GM23338 (cell line): ENCODE results near the gene CHI3L1. TPM values are rescaled to one million over a fixed set of nuclear protein-coding genes. Genes with fewer than 3 reads are reported as not detected.

Source experiments
- ATAC-seq: fragments of 200-7000 bp; cut with Tn5 transposase; 3 replicates; pipeline ENCODE4 v1.9.1; 2020
- DNase-seq: peaks from one replicate; pipeline ENCODE4 v3.0.0-alpha.2; 2015; ENCODE audit warnings: low spot score
- H2AFZ ChIP-seq: fragments of 200-600 bp; sonication (generic); 2 replicates; pipeline ENCODE4 v1.8.0; 2016; ENCODE audit warnings: antibody characterized with exemption, mild to moderate bottlenecking, moderate library complexity
- H3F3A ChIP-seq: fragments of 200-600 bp; sonication (generic); replicated peaks from 2 replicates; pipeline ENCODE4 v1.8.0; 2017; ENCODE audit warnings: antibody characterized with exemption, mixed run types, low read depth
- H3K27ac ChIP-seq: fragments of 200-600 bp; sonication (generic); 2 replicates; pipeline ENCODE4 v1.6.1; 2016; ENCODE audit warnings: low read depth
- H3K27me3 ChIP-seq: fragments of 200-600 bp; sonication (generic); 2 replicates; pipeline ENCODE4 v1.8.0; 2016; ENCODE audit warnings: mild to moderate bottlenecking, mixed run types, moderate library complexity; ENCODE audit not compliant: insufficient read depth
- H3K36me3 ChIP-seq: fragments of 200-600 bp; sonication (generic); 2 replicates; pipeline ENCODE4 v1.8.0; 2016; ENCODE audit warnings: mild to moderate bottlenecking; ENCODE audit not compliant: insufficient read depth
- H3K4me1 ChIP-seq: fragments of 200-600 bp; sonication (generic); 2 replicates; pipeline ENCODE4 v1.8.0; 2016; ENCODE audit warnings: mild to moderate bottlenecking, moderate library complexity; ENCODE audit not compliant: insufficient read depth
- H3K4me2 ChIP-seq: fragments of 200-600 bp; sonication (generic); 2 replicates; pipeline ENCODE4 v1.7.1; 2017; ENCODE audit warnings: mixed run types
- H3K4me3 ChIP-seq: fragments of 200-600 bp; sonication (generic); 2 replicates; pipeline ENCODE4 v1.6.1; 2016; ENCODE audit warnings: mixed run types
- H3K79me2 ChIP-seq: fragments of 200-600 bp; sonication (generic); replicated peaks from 2 replicates; pipeline ENCODE4 v1.8.0; 2017; ENCODE audit warnings: mild to moderate bottlenecking; ENCODE audit not compliant: insufficient read depth
- H3K9me2 ChIP-seq: fragments of 200-600 bp; sonication (generic); 2 replicates; pipeline ENCODE4 v1.8.0; 2017; ENCODE audit not compliant: insufficient read depth
- H4K20me1 ChIP-seq: fragments of 200-600 bp; sonication (generic); replicated peaks from 2 replicates; pipeline ENCODE4 v1.8.0; 2017; ENCODE audit warnings: mild to moderate bottlenecking; ENCODE audit not compliant: insufficient read depth
- H3K27ac Mint-ChIP-seq: 2 replicates; pipeline ENCODE4 v1.8.0; 2020; ENCODE audit warnings: inconsistent platforms, mild to moderate bottlenecking, moderate library complexity, mixed read lengths
- H3K27me3 Mint-ChIP-seq: 3 replicates; pipeline ENCODE4 v1.8.0; 2022; ENCODE audit warnings: low read depth, mild to moderate bottlenecking, moderate library complexity, mixed read lengths, inconsistent platforms; ENCODE audit not compliant: insufficient read depth, poor library complexity
- H3K36me3 Mint-ChIP-seq: 3 replicates; pipeline ENCODE4 v1.8.0; 2021; ENCODE audit warnings: low read depth, mild to moderate bottlenecking, inconsistent platforms, moderate library complexity, mixed read lengths
- H3K4me1 Mint-ChIP-seq: 3 replicates; pipeline ENCODE4 v1.8.0; 2020; ENCODE audit warnings: mild to moderate bottlenecking, inconsistent platforms, mixed read lengths
- H3K4me3 Mint-ChIP-seq: 3 replicates; pipeline ENCODE4 v1.8.0; 2021; ENCODE audit warnings: moderate library complexity, mild to moderate bottlenecking, inconsistent platforms, mixed read lengths
- H3K9me3 Mint-ChIP-seq: 3 replicates; pipeline ENCODE4 v1.8.0; 2020; ENCODE audit warnings: moderate library complexity, mild to moderate bottlenecking, inconsistent platforms, mixed read lengths
- CREB1 ChIP-seq: fragments of 250-450 bp; sonication (Bioruptor Pico); IDR thresholded peaks from 2 replicates; pipeline ENCODE4 v1.5.0; 2020; ENCODE audit warnings: low read depth, mild to moderate bottlenecking, moderate library complexity
- ETS1 ChIP-seq: IDR thresholded peaks from 2 replicates; pipeline ENCODE4 v1.6.1; 2016; ENCODE audit warnings: antibody characterized with exemption
- EZH2 ChIP-seq: fragments of 200-600 bp; sonication (generic); IDR thresholded peaks from one replicate; pipeline ENCODE4 v1.8.0; 2017; ENCODE audit warnings: antibody characterized with exemption, mild to moderate bottlenecking, low read depth; ENCODE audit not compliant: unreplicated experiment
- EZH2phosphoT487 ChIP-seq: fragments of 200-600 bp; sonication (generic); IDR thresholded peaks from one replicate; pipeline ENCODE4 v1.8.1; 2018; ENCODE audit warnings: antibody characterized with exemption; ENCODE audit not compliant: unreplicated experiment
- JUNB ChIP-seq: IDR thresholded peaks from one replicate; pipeline ENCODE4 v1.6.1; 2016; ENCODE audit warnings: antibody characterized with exemption; ENCODE audit not compliant: unreplicated experiment
- NANOG ChIP-seq: IDR thresholded peaks from 2 replicates; pipeline ENCODE4 v1.6.1; 2016; ENCODE audit warnings: antibody characterized with exemption, borderline replicate concordance
- POLR2AphosphoS5 ChIP-seq: IDR thresholded peaks from 2 replicates; pipeline ENCODE4 v1.6.1; 2016; ENCODE audit warnings: antibody characterized with exemption, low read depth
- REST ChIP-seq: IDR thresholded peaks from one replicate; pipeline ENCODE4 v1.6.1; 2018; ENCODE audit warnings: antibody characterized with exemption; ENCODE audit not compliant: unreplicated experiment
- STAT1 ChIP-seq: IDR thresholded peaks from one replicate; pipeline ENCODE4 v1.6.1; 2016; ENCODE audit warnings: antibody characterized with exemption; ENCODE audit not compliant: unreplicated experiment
- ZNF114 ChIP-seq: fragments of 250-450 bp; sonication (Bioruptor Pico); IDR thresholded peaks from 2 replicates; pipeline ENCODE4 v1.5.0; 2020; ENCODE audit warnings: mild to moderate bottlenecking, moderate library complexity
- ZNF331 ChIP-seq: fragments of 250-450 bp; sonication (Bioruptor Pico); IDR thresholded peaks from 2 replicates; pipeline ENCODE4 v1.5.0; 2020; ENCODE audit warnings: low read depth, mild to moderate bottlenecking, moderate library complexity
- ZNF462 ChIP-seq: fragments of 250-450 bp; sonication (Bioruptor Pico); IDR thresholded peaks from 2 replicates; pipeline ENCODE4 v1.5.0; 2020; ENCODE audit warnings: mild to moderate bottlenecking, moderate library complexity
- polyA plus RNA-seq: library from polyadenylated mRNA; unstranded; fragments of >200 nt; fragmentation: Nextera tagmentation; extraction: Ambion mirVana; gene quantifications from 2 replicates; pipeline ENCODE4 v1.2.1, GENCODE V29; 2016
- total RNA-seq: library from RNA; depleted of rRNA; stranded (reverse); fragments of >200 nt; shearing (Covaris generic); gene quantifications from 2 replicates; pipeline ENCODE4 v1.2.3, GENCODE V29; 2014
- TF ChIP-seq, protein P1 (sequence below), 2 experiments: fragments of 200-600 bp in 1 of 2; sonication (generic) in 1 of 2; conservative IDR thresholded peaks; 2 replicates each; pipeline versions ENCODE4 v1.5.1 to v1.6.1; 2016 to 2017; ENCODE audit warnings: antibody characterized with exemption in 2 of 2, low read depth in 2 of 2, mild to moderate bottlenecking in 2 of 2, moderate library complexity in 1 of 2

CHI3L1 gene
- total and polyA plus RNA-seq, 2 experiments from 2014 or later: 0.76 TPM; not detected in 1

- Histone ChIP-seq H3K9me2 (no peaks in the 10 kb centered on the region), H3K79me2 (no peaks in the 10 kb centered on the region), H3K36me3 (no peaks in the 10 kb centered on the region), H3K4me2 (no peak overlapping the region), H3K4me1 (no peaks in the 10 kb centered on the region; the same call in 1 of the 2 replicates), H4K20me1 (no peaks in the 10 kb centered on the region), H3K27ac (no peak overlapping the region), H2AFZ (no peak overlapping the region), H3F3A (no peaks in the 10 kb centered on the region), H3K27me3 (no peaks in the 10 kb centered on the region), H3K4me3 (no peak overlapping the region)
- no peak for DNase-seq
- Mint-ChIP-seq H3K27me3 (peaks cover 11% of the 10 kb centered on the region), H3K27ac (no peak overlapping the region), H3K9me3 (no peaks in the 10 kb centered on the region), H3K4me3 (no peak overlapping the region), H3K36me3 (no peaks in the 10 kb centered on the region; the same call in 2 of the 3 replicates), H3K4me1 (peaks cover 2% of the 10 kb centered on the region; the same call in 1 of the 3 replicates)
- ATAC-seq: no peak
- TF ChIP-seq NANOG: no peak
- TF ChIP-seq EZH2phosphoT487: no peak
- no peak for TF ChIP-seq ZNF462 (CRISPR knock-in tag)
- TF ChIP-seq CREB1 (CRISPR knock-in tag): no peak
- TF ChIP-seq ZNF331 (CRISPR knock-in tag): no peak
- no peak for TF ChIP-seq POLR2AphosphoS5
- TF ChIP-seq REST: no peak
- no peak for TF ChIP-seq ZNF114 (CRISPR knock-in tag)
- no peak for TF ChIP-seq STAT1
- no peak for TF ChIP-seq EZH2
- TF ChIP-seq, protein P1, sequence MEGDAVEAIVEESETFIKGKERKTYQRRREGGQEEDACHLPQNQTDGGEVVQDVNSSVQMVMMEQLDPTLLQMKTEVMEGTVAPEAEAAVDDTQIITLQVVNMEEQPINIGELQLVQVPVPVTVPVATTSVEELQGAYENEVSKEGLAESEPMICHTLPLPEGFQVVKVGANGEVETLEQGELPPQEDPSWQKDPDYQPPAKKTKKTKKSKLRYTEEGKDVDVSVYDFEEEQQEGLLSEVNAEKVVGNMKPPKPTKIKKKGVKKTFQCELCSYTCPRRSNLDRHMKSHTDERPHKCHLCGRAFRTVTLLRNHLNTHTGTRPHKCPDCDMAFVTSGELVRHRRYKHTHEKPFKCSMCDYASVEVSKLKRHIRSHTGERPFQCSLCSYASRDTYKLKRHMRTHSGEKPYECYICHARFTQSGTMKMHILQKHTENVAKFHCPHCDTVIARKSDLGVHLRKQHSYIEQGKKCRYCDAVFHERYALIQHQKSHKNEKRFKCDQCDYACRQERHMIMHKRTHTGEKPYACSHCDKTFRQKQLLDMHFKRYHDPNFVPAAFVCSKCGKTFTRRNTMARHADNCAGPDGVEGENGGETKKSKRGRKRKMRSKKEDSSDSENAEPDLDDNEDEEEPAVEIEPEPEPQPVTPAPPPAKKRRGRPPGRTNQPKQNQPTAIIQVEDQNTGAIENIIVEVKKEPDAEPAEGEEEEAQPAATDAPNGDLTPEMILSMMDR (conservative IDR thresholded peaks at IDR 0.05; ENCODE audit: low read depth in 2 of 2): no peak
- no peak for TF ChIP-seq JUNB
- no peak for TF ChIP-seq ETS1
Observed at GRCh38 chr1:203168991-203169390, 17.5 kb downstream of the CHI3L1 start.
